ENCODE data around the gene LINS1. TPM values are rescaled to one million over a fixed set of nuclear protein-coding genes. Genes with fewer than 3 reads are reported as not detected.

LINS1 gene
- total and polyA plus RNA-seq, 2 donors (not counting 3 experiments of a cell fraction or from before 2014, with no cell fraction given), result 6.9 to 14.7 TPM

DNA sequence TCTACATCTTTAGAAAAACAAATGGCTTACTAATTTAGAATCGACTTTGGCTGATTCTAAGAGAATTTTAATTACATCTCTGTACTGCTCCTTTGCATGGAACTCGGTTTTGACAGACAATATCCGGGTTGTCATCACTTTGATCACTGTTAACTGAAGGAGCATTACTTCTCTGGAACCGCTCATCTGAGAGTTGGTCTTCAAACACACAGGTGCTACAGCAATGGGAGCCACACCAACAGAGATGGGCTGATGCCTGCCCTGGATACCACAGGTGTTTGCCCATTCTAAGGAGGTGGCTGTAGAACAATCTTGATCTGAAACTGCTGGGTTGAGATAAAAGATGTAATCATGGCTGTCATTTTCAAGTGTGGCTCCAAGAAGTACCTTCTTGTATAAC is 21.6 kb downstream of the LINS1 start:
- Histone ChIP-seq H2AFZ (ENCODE audit: low read depth, low read length) (no peak overlapping the region), H3K79me2 (ENCODE audit: control insufficient read depth, insufficient read depth, low read length) (peaks cover 10% of the 10 kb centered on the region), H3K4me3 (replicated peaks in 1 of 3; ENCODE audit: insufficient read depth in 1 of 3, low read depth in 1 of 3, low read length in 3 of 3) (no peak overlapping the region), H3K9me3 (replicated peaks; ENCODE audit: control insufficient read depth, insufficient read depth, low read length) (no peaks in the 10 kb centered on the region), H3K36me3 (ENCODE audit: control insufficient read depth in 2 of 2, extremely low read depth in 1 of 2, insufficient read depth in 2 of 2, low read length in 2 of 2) (no peaks in the 10 kb centered on the region), H4K20me1 (replicated peaks; ENCODE audit: control insufficient read depth, extremely low read depth, insufficient read depth, low read length) (no peaks in the 10 kb centered on the region), H3K9ac (replicated peaks; ENCODE audit: extremely low read depth, insufficient read depth, low read length) (no peak overlapping the region), H3K4me2 (ENCODE audit: insufficient read depth, low read length) (no peak overlapping the region), H3K4me1 (ENCODE audit: control insufficient read depth, extremely low read depth, insufficient read depth, low read length) (no peaks in the 10 kb centered on the region), H3K9me1 (replicated peaks; ENCODE audit: control insufficient read depth, extremely low read depth, insufficient read depth, low read length) (no peaks in the 10 kb centered on the region), H3K27me3 (ENCODE audit: control insufficient read depth in 2 of 2, insufficient read depth in 2 of 2, low read length in 2 of 2) (no peaks in the 10 kb centered on the region), H3K27ac (ENCODE audit: insufficient read depth, low read depth, low read length) (no peak overlapping the region)
- TF ChIP-seq JUN (IDR thresholded peaks at IDR 0.05; ENCODE audit: borderline replicate concordance, insufficient read depth, insufficient read length, low read depth), result no peak
- TF ChIP-seq MAX (IDR thresholded peaks at IDR 0.05; ENCODE audit: insufficient read depth, insufficient read length), result no peak
- no peak for TF ChIP-seq CTCF (IDR thresholded peaks at IDR 0.05; ENCODE audit: extremely low read depth in 1 of 2, insufficient read depth in 1 of 2, low read depth in 1 of 2, low read length in 2 of 2)
- no peak for TF ChIP-seq POLR2AphosphoS5 (IDR thresholded peaks at IDR 0.05; ENCODE audit: insufficient read depth, low read depth, low read length)
- TF ChIP-seq EZH2 (IDR thresholded peaks at IDR 0.05; ENCODE audit: borderline replicate concordance, low read depth, low read length, severe bottlenecking), result no peak
- no peak for TF ChIP-seq MYC (IDR thresholded peaks at IDR 0.05; ENCODE audit: low read depth, low read length)
- TF ChIP-seq POLR2A (IDR thresholded peaks at IDR 0.05; ENCODE audit: low read depth, low read length), result no peak
- TF ChIP-seq FOS (IDR thresholded peaks at IDR 0.05; ENCODE audit: borderline replicate concordance, insufficient read depth, low read length), result no peak
- TF ChIP-seq GATA2 (IDR thresholded peaks at IDR 0.05; ENCODE audit: insufficient read depth, insufficient read length, low read depth, low read length), result no peak
- no TSS peak for BruUV-seq (replicated peaks)
- ChIA-PET POLR2A (no interaction called here), CTCF (interaction anchor here (1.3 kb wide), 1 partner anchor 8 kb away, joined by 5 read pairs; no protein-coding TSS in a partner anchor)
- no peak for DNase-seq (ENCODE audit: low read depth, low spot score)
- intact Hi-C loops (cut with micrococcal nuclease) (no loop called here), dilution Hi-C loops (cut with MboI; ENCODE audit: extremely low pct_ligation_motif_present, low sequenced_read_pairs) (no loop called here)
- no peak for FAIRE-seq

All from endothelial cell of umbilical vein (primary cell).